Body of pancreas (tissue), 4 donors: ENCODE results near the gene FIBCD1. TPM values are rescaled to one million over a fixed set of nuclear protein-coding genes. Genes with fewer than 3 reads are reported as not detected.
"Not testable (repeated sequence)": the region's sequence is repeated elsewhere in the genome, so short reads cannot be mapped to it uniquely, and the experiment has no call there.

Experiments used
- ATAC-seq: fragments of 150-250 bp; one replicate; pipeline ENCODE4 v1.9.1; 2016
- DNase-seq, 4 donors: peaks; one replicate each; pipeline ENCODE4 v3.0.0-alpha.2; 2019
- H3K27ac ChIP-seq, 4 donors: fragments of 200-600 bp; sonication (generic); 1 replicate in 3 of 4; 2 replicates in 1 of 4; pipeline versions ENCODE4 v1.5.1 to v1.6.1; 2016 to 2019; ENCODE audit warnings: mild to moderate bottlenecking in 1 of 4, mixed read lengths in 1 of 4, moderate library complexity in 1 of 4
- H3K27me3 ChIP-seq, 2 donors: fragments of 200-600 bp; sonication (generic); one replicate each; pipeline ENCODE4 v1.6.0; 2016; ENCODE audit warnings: mild to moderate bottlenecking in 1 of 2
- H3K36me3 ChIP-seq, 2 donors: fragments of 200-600 bp; sonication (generic); replicated peaks in 1 of 2; 2 replicates each; pipeline ENCODE4 v1.5.1; 2016; ENCODE audit warnings: low read depth in 2 of 2; ENCODE audit not compliant: insufficient read depth in 1 of 2
- H3K4me1 ChIP-seq: fragments of 200-600 bp; sonication (generic); one replicate; pipeline ENCODE4 v1.6.0; 2016
- H3K4me3 ChIP-seq, 2 donors: fragments of 200-600 bp; sonication (generic); 1 replicate in 1 of 2; 2 replicates in 1 of 2; pipeline ENCODE4 v1.5.1; 2016 to 2019
- H3K9me3 ChIP-seq, 3 donors: fragments of 200-600 bp; sonication (generic); 1 replicate in 2 of 3; 2 replicates in 1 of 3; pipeline ENCODE4 v1.5.1; 2016
- POLR2A ChIP-seq, 3 donors: fragments of 450-650 bp; IDR thresholded peaks; one replicate each; pipeline ENCODE4 v1.6.1; 2016; ENCODE audit warnings: antibody characterized with exemption in 3 of 3, mild to moderate bottlenecking in 2 of 3
- WGBS, 2 donors: methylation state at CpG; one replicate each; pipeline ENCODE4 v1.1.5; 2017; 5-methylcytosine and 5-hydroxymethylcytosine counted together
- intact Hi-C: fragments of 100-400 bp; cut with DNase I; formaldehyde crosslinking; loops from one replicate; pipeline ENCODE4 v1.15.1; 2023
- total RNA-seq, 2 donors: library from RNA; depleted of rRNA; stranded (reverse); fragments of >200 nt; gene quantifications; one replicate each; pipeline ENCODE4 v1.1.0, GENCODE V29; 2016
- TF ChIP-seq, protein P1 (sequence below), 7 experiments: fragments of 450-650 bp in 4 of 7; fragments of 200-600 bp in 3 of 7; sonication (generic) in 3 of 7; IDR thresholded peaks; one replicate each; pipeline ENCODE4 v1.5.1; 2016 to 2019; ENCODE audit warnings: antibody characterized with exemption in 7 of 7

FIBCD1 gene
- total RNA-seq, 2 donors from 2014 or later, result 0.78 TPM; not detected in 1

DNA sequence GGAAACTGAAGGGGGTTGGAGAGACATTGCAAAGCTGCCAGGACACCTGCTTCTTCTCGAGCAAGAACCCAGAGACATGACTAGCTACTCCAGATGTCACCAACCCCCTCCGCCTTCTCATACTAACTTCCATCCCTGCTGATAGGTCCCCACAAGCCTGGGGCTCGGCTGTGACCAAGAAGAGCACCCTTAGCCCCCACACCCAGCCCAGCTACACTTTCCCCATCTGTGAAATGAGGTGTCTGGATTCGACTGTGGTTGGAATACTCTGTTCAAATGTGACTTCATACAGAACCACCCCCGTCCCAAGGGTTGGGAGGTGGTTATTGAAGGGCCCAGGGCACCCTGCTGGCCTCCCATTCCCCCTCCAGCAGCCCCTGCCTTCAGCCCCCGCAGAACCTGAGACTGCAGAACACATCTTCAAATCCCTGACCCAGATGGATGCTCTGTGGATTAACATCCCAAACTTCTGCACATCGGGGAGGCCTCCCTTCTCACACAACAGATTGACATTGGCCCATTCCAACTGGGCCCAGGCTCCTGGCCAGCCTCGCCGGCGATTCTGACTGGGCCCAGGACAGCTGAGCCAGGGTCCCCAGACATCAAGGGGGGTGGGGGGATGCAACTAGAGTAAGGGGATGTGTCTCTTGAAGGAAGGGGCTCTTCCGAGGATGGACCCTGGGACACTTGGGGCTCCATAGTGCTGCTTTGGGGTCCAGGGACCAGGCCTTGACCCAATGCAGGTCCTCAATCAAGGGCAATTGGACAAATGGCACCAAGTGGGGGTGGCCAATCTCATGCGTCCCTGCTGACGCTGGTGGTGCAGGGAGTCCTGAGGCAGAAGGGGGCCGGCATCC is 21.7 kb upstream of the FIBCD1 start:
- ATAC-seq, result no peak
- TF ChIP-seq POLR2A (IDR thresholded peaks at IDR 0.05), result no peak
- TF ChIP-seq, protein P1, sequence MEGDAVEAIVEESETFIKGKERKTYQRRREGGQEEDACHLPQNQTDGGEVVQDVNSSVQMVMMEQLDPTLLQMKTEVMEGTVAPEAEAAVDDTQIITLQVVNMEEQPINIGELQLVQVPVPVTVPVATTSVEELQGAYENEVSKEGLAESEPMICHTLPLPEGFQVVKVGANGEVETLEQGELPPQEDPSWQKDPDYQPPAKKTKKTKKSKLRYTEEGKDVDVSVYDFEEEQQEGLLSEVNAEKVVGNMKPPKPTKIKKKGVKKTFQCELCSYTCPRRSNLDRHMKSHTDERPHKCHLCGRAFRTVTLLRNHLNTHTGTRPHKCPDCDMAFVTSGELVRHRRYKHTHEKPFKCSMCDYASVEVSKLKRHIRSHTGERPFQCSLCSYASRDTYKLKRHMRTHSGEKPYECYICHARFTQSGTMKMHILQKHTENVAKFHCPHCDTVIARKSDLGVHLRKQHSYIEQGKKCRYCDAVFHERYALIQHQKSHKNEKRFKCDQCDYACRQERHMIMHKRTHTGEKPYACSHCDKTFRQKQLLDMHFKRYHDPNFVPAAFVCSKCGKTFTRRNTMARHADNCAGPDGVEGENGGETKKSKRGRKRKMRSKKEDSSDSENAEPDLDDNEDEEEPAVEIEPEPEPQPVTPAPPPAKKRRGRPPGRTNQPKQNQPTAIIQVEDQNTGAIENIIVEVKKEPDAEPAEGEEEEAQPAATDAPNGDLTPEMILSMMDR (IDR thresholded peaks at IDR 0.05), result no peak
- no peak overlapping the region for H3K4me3 ChIP-seq
- no peaks in the 10 kb centered on the region for H3K4me1 ChIP-seq
- H3K27ac ChIP-seq, result no peak overlapping the region
- 75 to 76% methylated on average over 5 to 14 of the region's 14 CpGs for WGBS, 2 donors
- no peaks in the 10 kb centered on the region for H3K9me3 ChIP-seq
- H3K27me3 ChIP-seq, result peaks cover 0 to 9% of the 10 kb centered on the region in 2 donors
- no peaks in the 10 kb centered on the region for H3K36me3 ChIP-seq
- DNase-seq, result no peak
- intact Hi-C loops, result no loop called here

DNA sequence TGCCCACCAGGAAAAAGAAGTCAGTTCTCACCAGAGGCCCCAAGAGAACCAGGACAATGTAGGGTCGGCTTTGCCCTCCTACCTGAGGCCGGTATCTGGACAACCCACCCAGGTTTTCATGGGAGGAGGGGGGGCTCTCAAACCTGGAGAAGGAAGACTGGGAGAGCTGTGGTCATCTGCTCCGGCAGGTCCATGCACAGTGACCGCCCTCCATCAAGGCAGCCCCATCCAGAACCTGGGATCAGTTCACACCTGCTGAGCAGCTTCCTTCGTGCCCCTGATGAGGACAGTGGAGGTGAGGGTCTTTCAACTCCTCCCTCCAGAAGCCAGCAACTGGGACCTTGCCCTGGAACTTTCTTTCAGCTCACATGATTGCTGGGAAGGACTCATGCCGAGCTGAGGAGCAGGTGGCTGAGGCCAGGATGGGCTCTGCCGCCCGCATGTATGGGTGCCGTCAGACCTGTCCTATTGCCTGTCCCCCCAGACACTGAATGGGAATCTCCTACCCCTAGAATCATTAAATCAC is 20.8 kb upstream of the FIBCD1 start:
- Histone ChIP-seq H3K4me3 (no peak overlapping the region), H3K4me1 (no peaks in the 10 kb centered on the region), H3K27me3 (peaks cover 0 to 9% of the 10 kb centered on the region in 2 donors), H3K9me3 (no peaks in the 10 kb centered on the region), H3K36me3 (no peaks in the 10 kb centered on the region), H3K27ac (no peak overlapping the region)
- intact Hi-C loops, result no loop called here
- 77% methylated on average over 6 to 9 of the region's 9 CpGs for WGBS, 2 donors
- TF ChIP-seq, protein P1 (IDR thresholded peaks at IDR 0.05), result no peak
- no peak for TF ChIP-seq POLR2A (IDR thresholded peaks at IDR 0.05)
- no peak for ATAC-seq
- no peak for DNase-seq

DNA sequence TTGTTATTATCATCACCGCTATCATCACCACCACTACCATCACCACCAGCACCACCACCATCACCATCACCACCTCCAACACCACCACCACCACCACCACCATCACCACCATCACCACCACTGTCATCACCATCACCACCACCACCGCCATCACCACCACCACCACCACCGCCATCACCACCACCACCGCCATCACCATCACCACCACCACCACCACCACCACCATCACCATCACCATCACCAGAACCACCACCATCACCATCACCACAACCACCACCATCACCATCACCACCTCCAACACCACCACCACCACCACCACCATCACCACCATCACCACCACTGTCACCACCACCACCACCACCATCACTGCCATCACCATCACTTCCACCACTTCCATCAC is 19.5 kb upstream of the FIBCD1 start:
- intact Hi-C loops, H3K9me3 ChIP-seq, H3K36me3 ChIP-seq, ATAC-seq, H3K4me1 ChIP-seq, H3K4me3 ChIP-seq, H3K27me3 ChIP-seq, DNase-seq, H3K27ac ChIP-seq: not testable (repeated sequence)
- 76 to 85% methylated on average over 4 of the region's 4 CpGs for WGBS, 2 donors

DNA sequence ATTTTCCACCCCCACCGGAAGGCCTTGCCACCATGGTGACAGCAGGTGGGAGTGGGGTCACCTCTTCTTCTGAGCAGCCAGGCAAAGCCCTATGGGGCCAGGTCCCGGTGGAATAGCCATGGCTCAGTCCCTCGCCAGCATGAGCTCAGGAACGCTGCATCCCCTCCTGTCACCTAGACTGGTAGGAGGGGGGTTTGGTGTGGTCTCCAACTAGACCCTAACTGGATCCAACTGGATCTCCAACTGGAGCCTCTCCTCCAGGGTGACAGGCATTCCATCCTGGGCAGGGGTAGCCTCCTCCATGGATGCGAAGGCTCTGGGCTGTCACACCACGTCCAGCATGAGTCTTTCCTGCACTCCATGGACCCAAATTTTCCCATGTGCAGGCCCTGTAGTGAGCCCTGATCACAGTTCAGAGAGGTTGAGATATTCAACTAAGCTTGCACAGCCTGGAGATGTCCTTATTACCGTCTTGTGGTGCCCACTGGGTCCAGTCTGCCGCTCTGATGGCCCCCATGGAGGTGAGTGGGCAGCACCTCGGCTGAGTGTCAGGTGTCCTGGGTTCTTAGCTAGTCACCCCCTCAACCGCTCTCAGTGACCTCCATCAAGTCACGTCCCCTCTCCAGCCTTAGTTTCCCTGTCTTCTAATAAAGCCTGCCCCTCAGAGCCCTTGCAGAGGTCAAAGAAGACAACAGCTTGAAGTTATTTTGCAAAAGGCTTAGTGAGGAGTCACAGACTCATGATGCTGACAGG is 18.6 kb upstream of the FIBCD1 start:
- intact Hi-C loops, result no loop called here
- no peak for DNase-seq
- WGBS, 2 donors, result 68 to 76% methylated on average over 5 to 11 of the region's 11 CpGs

More for the DNA sequence above, 18.6 kb upstream of the FIBCD1 start:
- Histone ChIP-seq H3K36me3 (no peaks in the 10 kb centered on the region), H3K27me3 (peaks cover 0 to 9% of the 10 kb centered on the region in 2 donors), H3K27ac (no peak overlapping the region), H3K4me3 (no peak overlapping the region), H3K9me3 (no peaks in the 10 kb centered on the region), H3K4me1 (no peaks in the 10 kb centered on the region)
- no peak for ATAC-seq
- TF ChIP-seq, protein P1 (IDR thresholded peaks at IDR 0.05), result no peak
- no peak for TF ChIP-seq POLR2A (IDR thresholded peaks at IDR 0.05)
